Central memory CD8-positive, alpha-beta T cell (primary cell): ENCODE data around the gene KRT80.

Source experiments
- ATAC-seq: fragments of 150-1000 bp; cut with Tn5 transposase; replicated peaks from 2 replicates; pipeline ENCODE4 v1.10.0; 2022; ENCODE audit warnings: mild to moderate bottlenecking, moderate FRiP score, moderate number of reproducible peaks; ENCODE audit not compliant: poor library complexity, severe bottlenecking; ENCODE audit errors: extremely low read depth
- DNase-seq, 2 donors: peaks; one replicate each; pipeline ENCODE4 v3.0.0; 2021; ENCODE audit warnings: low spot score in 2 of 2
- H3K27ac Mint-ChIP-seq: one replicate; pipeline ENCODE4 v1.8.0; 2022; ENCODE audit warnings: low read depth, mild to moderate bottlenecking, moderate library complexity, mixed read lengths
- H3K27me3 Mint-ChIP-seq: one replicate; pipeline ENCODE4 v1.8.0; 2022; ENCODE audit warnings: mixed read lengths
- H3K36me3 Mint-ChIP-seq: one replicate; pipeline ENCODE4 v1.8.0; 2022; ENCODE audit warnings: mild to moderate bottlenecking, moderate library complexity, mixed read lengths; ENCODE audit not compliant: insufficient read depth
- H3K4me1 Mint-ChIP-seq: one replicate; pipeline ENCODE4 v1.8.0; 2022; ENCODE audit warnings: mixed read lengths
- H3K4me3 Mint-ChIP-seq: one replicate; pipeline ENCODE4 v1.8.0; 2022; ENCODE audit warnings: mild to moderate bottlenecking, moderate library complexity, mixed read lengths
- H3K9me3 Mint-ChIP-seq: one replicate; pipeline ENCODE4 v1.8.0; 2022; ENCODE audit warnings: mixed read lengths

KRT80 gene

GRCh38 chr12:52205612-52206303 is 13.9 kb upstream of the KRT80 start:
- no peak for DNase-seq
- no peak overlapping the region for H3K27ac Mint-ChIP-seq
- no peak for ATAC-seq
- H3K4me1 Mint-ChIP-seq = no peaks in the 10 kb centered on the region
- H3K36me3 Mint-ChIP-seq = peaks cover 3% of the 10 kb centered on the region
- no peaks in the 10 kb centered on the region for H3K9me3 Mint-ChIP-seq
- no peak overlapping the region for H3K4me3 Mint-ChIP-seq
- peaks cover 71% of the 10 kb centered on the region for H3K27me3 Mint-ChIP-seq

DNA sequence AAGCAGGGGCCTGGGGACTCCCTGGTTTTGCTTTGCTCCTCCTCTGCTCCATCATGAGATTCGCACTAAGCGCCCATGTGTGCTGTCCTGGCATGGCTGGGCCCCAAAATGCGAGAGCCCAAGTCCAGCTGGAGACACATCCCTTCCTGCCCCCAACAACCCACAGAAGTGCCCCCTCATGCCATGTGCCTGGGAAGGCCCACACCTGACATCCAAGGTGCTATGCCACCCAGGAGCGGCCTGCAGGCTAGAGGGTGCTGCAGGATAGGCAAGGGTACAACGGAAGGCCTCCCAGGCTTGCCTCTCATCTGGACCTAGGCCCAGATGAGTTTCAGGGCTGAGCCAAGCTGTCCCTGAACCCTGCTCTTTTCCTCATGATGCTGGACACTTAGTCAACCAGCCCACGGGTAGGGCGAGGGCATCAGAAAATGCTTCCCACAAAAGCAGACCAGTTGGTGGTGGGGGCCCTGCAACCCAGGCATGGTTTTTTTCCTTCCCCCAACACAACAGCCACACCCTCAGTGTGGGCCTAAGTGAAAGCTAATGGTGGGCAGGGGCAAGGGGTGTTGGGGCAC is 13.2 kb upstream of the KRT80 start:
- peaks cover 79% of the 10 kb centered on the region for H3K27me3 Mint-ChIP-seq
- DNase-seq (no peak), ATAC-seq (no peak)
- H3K9me3 Mint-ChIP-seq = no peaks in the 10 kb centered on the region
- no peak overlapping the region for H3K4me3 Mint-ChIP-seq
- H3K4me1 Mint-ChIP-seq = no peaks in the 10 kb centered on the region
- H3K36me3 Mint-ChIP-seq = peaks cover 3% of the 10 kb centered on the region
- H3K27ac Mint-ChIP-seq = no peak overlapping the region

DNA sequence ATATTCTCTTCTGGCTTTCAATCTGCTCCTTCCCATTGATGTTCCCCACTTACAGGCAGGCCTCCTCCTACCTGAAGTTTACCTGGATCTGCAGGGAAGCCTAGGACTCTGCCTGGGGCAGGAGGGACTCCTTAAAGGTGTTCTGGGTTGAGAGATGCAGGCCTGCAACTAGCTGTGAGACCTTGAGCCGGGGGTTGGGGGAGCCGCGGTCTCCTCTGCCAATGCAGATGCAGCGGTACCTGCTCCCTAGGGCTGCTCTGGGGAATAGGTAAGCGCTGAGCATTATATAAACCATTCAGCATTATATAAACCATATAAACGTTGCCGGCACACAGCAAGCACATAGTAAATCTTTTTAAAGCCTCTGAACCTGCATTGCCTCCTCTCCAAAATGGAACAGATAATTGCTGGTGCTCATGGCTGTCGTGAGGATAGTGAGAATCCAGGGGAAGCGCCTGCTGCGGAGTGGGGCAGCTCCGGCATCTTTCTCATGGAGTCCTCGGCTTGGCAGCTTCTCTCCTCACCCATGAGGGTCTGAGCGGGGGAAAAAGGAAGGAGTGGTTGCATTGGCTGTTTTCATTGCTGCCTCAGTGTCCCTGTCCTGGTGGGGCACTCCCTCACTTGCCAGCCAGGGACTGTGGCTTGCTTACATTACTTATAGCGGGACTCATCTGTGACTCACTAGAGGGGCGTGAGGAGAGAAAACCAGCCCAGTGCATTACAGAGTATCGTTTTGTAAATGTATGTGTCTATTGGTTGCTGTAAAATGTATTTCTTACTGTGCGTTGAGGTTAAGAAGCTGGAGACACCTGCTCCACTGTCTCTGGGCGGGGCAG is 12.5 kb upstream of the KRT80 start:
- ATAC-seq (no peak), DNase-seq (no peak)
- H3K27me3 Mint-ChIP-seq = peaks cover 86% of the 10 kb centered on the region
- no peak overlapping the region for H3K4me3 Mint-ChIP-seq
- no peaks in the 10 kb centered on the region for H3K4me1 Mint-ChIP-seq
- H3K36me3 Mint-ChIP-seq = peaks cover 3% of the 10 kb centered on the region
- H3K27ac Mint-ChIP-seq = no peak overlapping the region
- H3K9me3 Mint-ChIP-seq = no peaks in the 10 kb centered on the region

DNA sequence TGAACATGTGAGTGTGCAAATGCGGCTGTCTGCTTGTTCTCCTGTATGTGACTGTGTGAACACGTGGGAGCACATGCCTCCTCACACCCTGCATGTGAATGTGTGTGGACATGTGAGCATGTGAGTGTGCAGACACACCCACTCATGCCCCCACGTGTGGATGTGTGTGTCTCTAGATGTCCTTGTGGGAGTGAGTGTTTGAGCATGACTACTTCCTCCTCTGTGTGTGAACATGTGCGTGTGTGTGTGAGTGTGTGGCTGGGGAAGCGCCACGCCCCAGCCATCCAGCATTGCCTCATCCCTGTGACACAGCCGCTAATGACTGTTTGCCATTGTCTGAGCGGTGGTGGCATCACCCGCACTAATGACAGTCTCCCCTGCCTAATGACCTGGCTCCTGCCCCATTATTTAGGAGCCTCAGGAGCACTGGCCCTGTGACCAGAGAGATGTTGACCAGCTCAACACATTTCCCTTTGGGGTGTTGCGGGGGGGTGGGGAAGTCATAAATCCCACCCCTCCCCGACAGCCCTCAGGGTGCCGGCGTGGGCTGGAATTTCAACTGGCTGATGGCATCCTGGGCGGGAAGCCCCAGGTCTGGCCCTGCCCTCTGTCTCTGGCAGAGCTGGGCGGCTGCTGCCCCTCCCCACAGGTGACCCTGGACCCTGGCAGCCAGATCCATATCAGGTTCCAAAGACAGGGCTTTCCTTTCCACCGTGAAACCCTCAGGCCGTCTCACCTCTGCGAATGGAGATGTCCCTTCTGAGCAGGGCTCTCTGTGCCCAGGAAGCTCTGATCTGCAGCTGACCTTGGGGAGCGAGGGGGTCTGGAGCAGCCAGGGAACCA is 11.5 kb upstream of the KRT80 start:
- no peaks in the 10 kb centered on the region for H3K9me3 Mint-ChIP-seq
- peaks cover 4% of the 10 kb centered on the region for H3K36me3 Mint-ChIP-seq
- no peak overlapping the region for H3K4me3 Mint-ChIP-seq
- DNase-seq (no peak), ATAC-seq (no peak)
- peaks cover 80% of the 10 kb centered on the region for H3K27me3 Mint-ChIP-seq
- no peaks in the 10 kb centered on the region for H3K4me1 Mint-ChIP-seq
- H3K27ac Mint-ChIP-seq = no peak overlapping the region

- no peaks in the 10 kb centered on the region for H3K9me3 Mint-ChIP-seq
- ATAC-seq (no peak), DNase-seq (no peak)
- H3K27me3 Mint-ChIP-seq = peaks cover 73% of the 10 kb centered on the region
- H3K4me1 Mint-ChIP-seq = no peaks in the 10 kb centered on the region
- H3K4me3 Mint-ChIP-seq = no peak overlapping the region
- H3K27ac Mint-ChIP-seq = no peak overlapping the region
- peaks cover 4% of the 10 kb centered on the region for H3K36me3 Mint-ChIP-seq
These were observed 10.7 kb upstream of the KRT80 start for GRCh38 chr12:52202361-52203078.

- Mint-ChIP-seq H3K9me3 (no peaks in the 10 kb centered on the region), H3K27ac (no peak overlapping the region), H3K4me3 (no peak overlapping the region), H3K27me3 (peaks cover 62% of the 10 kb centered on the region), H3K36me3 (peaks cover 4% of the 10 kb centered on the region), H3K4me1 (no peaks in the 10 kb centered on the region)
- ATAC-seq (no peak), DNase-seq (no peak)
These were observed 9.6 kb upstream of the KRT80 start for GRCh38 chr12:52201451-52201839.

GRCh38 chr12:52200781-52201450 is 9.1 kb upstream of the KRT80 start:
- Mint-ChIP-seq H3K27me3 (peaks cover 62% of the 10 kb centered on the region), H3K4me1 (no peaks in the 10 kb centered on the region), H3K27ac (no peak overlapping the region), H3K9me3 (no peaks in the 10 kb centered on the region), H3K4me3 (no peak overlapping the region), H3K36me3 (peaks cover 4% of the 10 kb centered on the region)
- DNase-seq (no peak), ATAC-seq (no peak)

- Mint-ChIP-seq H3K36me3 (peaks cover 4% of the 10 kb centered on the region), H3K4me3 (no peak overlapping the region), H3K4me1 (no peaks in the 10 kb centered on the region), H3K27ac (no peak overlapping the region), H3K9me3 (no peaks in the 10 kb centered on the region), H3K27me3 (peaks cover 65% of the 10 kb centered on the region)
- DNase-seq = no peak
- ATAC-seq = no peak
These were observed 8.4 kb upstream of the KRT80 start for GRCh38 chr12:52200086-52200780.

DNA sequence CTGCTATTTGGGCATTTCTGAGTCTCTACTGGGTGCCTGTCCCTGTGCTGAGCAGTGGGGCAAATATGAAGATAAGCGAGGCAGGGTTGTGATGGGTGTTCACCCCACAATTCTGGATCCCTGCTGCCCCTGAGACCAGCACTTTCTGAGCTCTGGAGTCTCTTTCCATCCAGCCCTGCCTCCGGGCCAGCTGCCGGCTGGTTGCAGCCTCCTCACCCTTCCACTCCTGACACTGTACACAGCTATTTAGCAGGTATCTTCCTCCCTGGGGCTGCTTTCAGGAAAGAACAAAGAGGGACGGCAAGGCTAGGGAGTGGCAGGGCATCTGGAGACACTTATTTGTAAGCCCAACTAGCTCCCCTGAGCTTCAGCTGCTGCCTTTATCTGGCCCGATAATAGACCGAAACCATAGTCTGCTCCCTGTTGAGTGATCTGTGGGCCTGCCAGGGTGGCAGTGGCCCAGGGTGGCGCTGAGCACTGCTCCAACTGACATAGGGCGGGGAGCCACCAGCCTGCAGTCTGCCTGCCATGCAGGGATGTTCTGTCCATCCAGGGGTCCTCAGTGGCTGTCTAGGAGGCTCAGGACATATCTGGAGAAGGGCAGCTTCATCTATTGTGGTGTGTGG is 7.6 kb upstream of the KRT80 start:
- Mint-ChIP-seq H3K4me1 (no peaks in the 10 kb centered on the region), H3K27ac (no peak overlapping the region), H3K27me3 (peaks cover 74% of the 10 kb centered on the region), H3K4me3 (no peak overlapping the region), H3K9me3 (no peaks in the 10 kb centered on the region), H3K36me3 (peaks cover 4% of the 10 kb centered on the region)
- ATAC-seq (no peak), DNase-seq (no peak)

GRCh38 chr12:52198454-52199215 is 6.8 kb upstream of the KRT80 start:
- no peaks in the 10 kb centered on the region for H3K9me3 Mint-ChIP-seq
- peaks cover 2% of the 10 kb centered on the region for H3K36me3 Mint-ChIP-seq
- H3K27ac Mint-ChIP-seq = no peak overlapping the region
- ATAC-seq (no peak), DNase-seq (no peak)
- H3K27me3 Mint-ChIP-seq = peaks cover 72% of the 10 kb centered on the region
- no peaks in the 10 kb centered on the region for H3K4me1 Mint-ChIP-seq
- no peak overlapping the region for H3K4me3 Mint-ChIP-seq
